Loucy (cell line): Measurements from ENCODE around the gene KLHL2.
A peak's percentile ranks its signal among the peaks of the same experiment; 100 is the strongest.
"Not testable (repeated sequence)": the region's sequence is repeated elsewhere in the genome, so short reads cannot be mapped to it uniquely, and the experiment has no call there.

Source experiments
- H2AFZ ChIP-seq: fragments of 200-600 bp; sonication (generic); 2 replicates; pipeline ENCODE4 v1.6.0; 2016; ENCODE audit warnings: antibody characterized with exemption, mild to moderate bottlenecking, low read length, moderate library complexity
- H3F3A ChIP-seq: fragments of 200-600 bp; 2 replicates; pipeline ENCODE4 v1.6.0; 2016; ENCODE audit warnings: antibody characterized with exemption, low read depth, mild to moderate bottlenecking
- H3K27me3 ChIP-seq: fragments of 200-600 bp; sonication (generic); 2 replicates; pipeline ENCODE4 v1.6.1; 2014; ENCODE audit warnings: low read length, mild to moderate bottlenecking; ENCODE audit not compliant: insufficient read depth, poor library complexity, severe bottlenecking
- H3K36me3 ChIP-seq: fragments of 200-600 bp; sonication (generic); 2 replicates; pipeline ENCODE4 v1.6.1; 2016; ENCODE audit warnings: low read length; ENCODE audit not compliant: insufficient read depth
- H3K4me1 ChIP-seq: fragments of 200-600 bp; sonication (generic); 2 replicates; pipeline ENCODE4 v1.5.1; 2014; ENCODE audit warnings: low read length, mild to moderate bottlenecking; ENCODE audit not compliant: insufficient read depth, poor library complexity, severe bottlenecking
- H3K4me2 ChIP-seq: fragments of 200-600 bp; sonication (generic); 2 replicates; pipeline ENCODE4 v1.6.0; 2014; ENCODE audit warnings: antibody characterized with exemption, low read length, low read depth, mild to moderate bottlenecking; ENCODE audit not compliant: poor library complexity, severe bottlenecking
- H3K4me3 ChIP-seq: fragments of 200-600 bp; sonication (generic); 2 replicates; pipeline ENCODE4 v1.5.1; 2014; ENCODE audit warnings: low read length, mild to moderate bottlenecking, mixed read lengths; ENCODE audit not compliant: poor library complexity, severe bottlenecking
- H3K79me2 ChIP-seq: fragments of 200-600 bp; sonication (generic); 2 replicates; pipeline ENCODE4 v1.6.1; 2014; ENCODE audit warnings: low read length; ENCODE audit not compliant: insufficient read depth
- H3K9ac ChIP-seq: fragments of 200-600 bp; sonication (generic); 2 replicates; pipeline ENCODE4 v1.6.0; 2014; ENCODE audit warnings: mild to moderate bottlenecking, low read depth, low read length, moderate library complexity; ENCODE audit not compliant: poor library complexity, severe bottlenecking
- H3K9me2 ChIP-seq: fragments of 200-600 bp; sonication (generic); replicated peaks from 2 replicates; pipeline ENCODE4 v1.6.1; 2016; ENCODE audit warnings: low read depth, low read length, mixed read lengths
- H3K9me3 ChIP-seq: fragments of 200-600 bp; sonication (generic); 2 replicates; pipeline ENCODE4 v1.6.1; 2014; ENCODE audit warnings: mild to moderate bottlenecking, antibody characterized with exemption, low read length, low read depth; ENCODE audit not compliant: insufficient read depth
- H4K20me1 ChIP-seq: fragments of 200-600 bp; sonication (generic); 2 replicates; pipeline ENCODE4 v1.6.0; 2014; ENCODE audit warnings: antibody characterized with exemption, low read length, mild to moderate bottlenecking; ENCODE audit not compliant: insufficient read depth, poor library complexity, severe bottlenecking
- CTCF ChIP-seq: fragments of 200-600 bp; sonication (generic); conservative IDR thresholded peaks from 2 replicates; pipeline ENCODE4 v1.5.1; 2014; ENCODE audit warnings: mild to moderate bottlenecking, antibody characterized with exemption, low read length
- EZH2phosphoT487 ChIP-seq: fragments of 200-600 bp; IDR thresholded peaks from 2 replicates; pipeline ENCODE4 v1.6.1; 2018; ENCODE audit warnings: antibody characterized with exemption, mild to moderate bottlenecking, moderate library complexity, borderline replicate concordance

KLHL2 gene

DNA sequence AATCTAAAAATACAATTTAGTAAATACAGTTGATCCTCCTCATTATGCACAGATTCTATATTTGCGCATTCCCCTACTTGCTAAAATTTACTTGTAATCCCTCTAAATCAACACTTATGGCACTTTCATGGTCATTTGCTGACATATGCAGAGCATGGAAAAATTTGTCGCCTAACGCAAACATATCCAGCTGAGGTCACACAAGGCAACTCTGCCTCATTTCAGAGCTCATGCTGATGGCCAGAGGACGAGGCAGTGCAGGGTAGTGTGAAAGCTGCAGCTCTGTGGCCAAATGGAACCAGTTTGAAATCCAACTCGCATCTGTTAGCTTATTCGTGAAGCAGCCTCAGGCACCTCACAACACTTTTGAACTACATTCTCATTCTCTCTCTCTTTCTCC is 39.7 kb upstream of the KLHL2 start:
- no peaks in the 10 kb centered on the region for H3K4me1 ChIP-seq
- no peak overlapping the region for H3K4me3 ChIP-seq
- no peaks in the 10 kb centered on the region for H3K79me2 ChIP-seq
- no peak overlapping the region for H2AFZ ChIP-seq
- H3F3A ChIP-seq = no peaks in the 10 kb centered on the region
- no peaks in the 10 kb centered on the region for H3K9me2 ChIP-seq
- no peak overlapping the region for H3K4me2 ChIP-seq
- TF ChIP-seq EZH2phosphoT487 = no peak
- no peak for TF ChIP-seq CTCF
- H4K20me1 ChIP-seq = no peaks in the 10 kb centered on the region
- no peaks in the 10 kb centered on the region for H3K36me3 ChIP-seq
- no peak overlapping the region for H3K9ac ChIP-seq
- H3K9me3 ChIP-seq = no peaks in the 10 kb centered on the region
- no peaks in the 10 kb centered on the region for H3K27me3 ChIP-seq

DNA sequence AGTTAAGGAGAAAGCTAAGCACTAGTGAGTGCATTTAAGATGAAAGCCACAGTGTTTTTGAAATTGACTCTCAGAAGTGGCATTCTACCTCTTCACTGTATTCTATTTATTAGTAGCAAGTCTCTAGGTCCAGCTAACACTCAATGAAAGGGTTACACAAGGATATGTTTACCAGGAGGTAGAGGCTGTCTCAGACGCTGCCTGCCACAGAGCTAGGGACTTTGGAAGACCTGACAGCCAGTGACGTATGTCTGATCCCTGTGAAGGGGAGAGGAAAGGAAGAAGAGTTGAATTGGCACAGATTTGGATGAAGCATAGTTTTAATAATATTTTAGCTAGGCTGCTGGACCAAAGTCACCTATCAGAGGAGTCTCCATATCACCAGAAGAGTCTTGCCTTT is 36.5 kb upstream of the KLHL2 start:
- Histone ChIP-seq H2AFZ (peak overlapping the region; percentile 27; the same call in 1 of the 2 replicates), H3K9me3 (no peaks in the 10 kb centered on the region), H3K27me3 (no peaks in the 10 kb centered on the region), H3K4me2 (no peak overlapping the region), H3F3A (no peaks in the 10 kb centered on the region), H3K79me2 (no peaks in the 10 kb centered on the region), H4K20me1 (no peaks in the 10 kb centered on the region), H3K4me1 (no peaks in the 10 kb centered on the region), H3K4me3 (no peak overlapping the region), H3K9ac (no peak overlapping the region), H3K9me2 (no peaks in the 10 kb centered on the region), H3K36me3 (no peaks in the 10 kb centered on the region)
- no peak for TF ChIP-seq CTCF
- no peak for TF ChIP-seq EZH2phosphoT487

GRCh38 chr4:165175470-165175869 is 31.9 kb upstream of the KLHL2 start:
- H2AFZ ChIP-seq, H3K4me2 ChIP-seq, H3K9ac ChIP-seq, H4K20me1 ChIP-seq, H3K9me3 ChIP-seq, H3K4me3 ChIP-seq, H3F3A ChIP-seq, H3K79me2 ChIP-seq, H3K9me2 ChIP-seq, H3K4me1 ChIP-seq, H3K27me3 ChIP-seq, H3K36me3 ChIP-seq: not testable (repeated sequence)

GRCh38 chr4:165175879-165176278 is 31.5 kb upstream of the KLHL2 start:
- Histone ChIP-seq H2AFZ (no peak overlapping the region), H3K36me3 (no peaks in the 10 kb centered on the region), H3K4me3 (no peak overlapping the region), H3K4me1 (no peaks in the 10 kb centered on the region), H3K9me2 (no peaks in the 10 kb centered on the region), H3K9ac (no peak overlapping the region), H3F3A (no peaks in the 10 kb centered on the region), H3K4me2 (no peak overlapping the region), H4K20me1 (no peaks in the 10 kb centered on the region), H3K9me3 (no peaks in the 10 kb centered on the region), H3K27me3 (no peaks in the 10 kb centered on the region), H3K79me2 (no peaks in the 10 kb centered on the region)
- no peak for TF ChIP-seq EZH2phosphoT487
- no peak for TF ChIP-seq CTCF
